GM04503 (cell line): ENCODE measurements around the gene SLC26A1.
"Not testable (repeated sequence)": the region's sequence is repeated elsewhere in the genome, so short reads cannot be mapped to it uniquely, and the experiment has no call there.

Experiments
- DNase-seq: peaks from one replicate; pipeline ENCODE4 v3.0.0-alpha.2; 2012; ENCODE audit warnings: low read depth

Gene SLC26A1

DNA sequence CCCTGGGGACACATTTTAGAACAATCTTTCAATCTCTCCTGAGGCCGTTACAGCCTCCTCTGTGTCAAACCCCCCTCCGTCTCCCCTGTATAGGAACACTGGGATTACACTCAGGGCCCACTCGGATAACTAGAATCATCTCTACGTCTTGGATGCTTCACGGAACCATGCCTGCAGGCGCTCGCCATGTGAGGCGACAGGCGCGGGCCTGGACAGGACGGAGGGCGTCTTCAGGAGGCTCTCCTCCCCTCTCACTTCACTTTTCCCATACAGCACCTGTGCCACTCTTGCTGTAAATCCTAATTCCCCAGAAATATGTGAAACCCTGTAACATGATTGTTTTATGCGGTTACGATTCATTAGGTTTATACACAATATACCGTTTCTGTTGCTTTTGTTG lies 10.4 kb downstream of the SLC26A1 start:
- no peak for DNase-seq

DNA sequence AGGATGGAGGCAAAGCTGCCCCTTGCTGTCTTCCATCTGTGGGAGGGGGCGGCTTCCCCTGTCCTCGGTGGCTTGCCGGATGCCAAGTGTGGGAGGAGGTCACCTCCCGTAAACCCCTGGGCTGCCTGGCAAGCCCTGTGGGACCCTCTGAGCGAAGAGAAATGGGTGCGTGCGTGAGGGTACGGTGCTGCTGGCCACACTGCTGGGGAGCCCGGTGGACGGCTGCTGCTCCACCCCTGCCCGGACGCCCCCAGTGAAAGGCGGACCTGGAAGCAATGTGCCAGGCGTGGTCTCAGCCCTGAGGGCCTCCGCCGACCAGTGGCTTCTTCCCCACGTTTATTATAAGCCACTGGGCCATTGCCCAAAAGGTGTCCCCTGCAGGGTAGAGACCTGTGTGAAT lies 10.9 kb downstream of the SLC26A1 start:
- no peak for DNase-seq

GRCh38 chr4:978957-979701 lies 14.1 kb downstream of the SLC26A1 start:
- no peak for DNase-seq

- not testable (repeated sequence) for DNase-seq
Measured at GRCh38 chr4:976016-976415, 17.2 kb downstream of the SLC26A1 start.

DNA sequence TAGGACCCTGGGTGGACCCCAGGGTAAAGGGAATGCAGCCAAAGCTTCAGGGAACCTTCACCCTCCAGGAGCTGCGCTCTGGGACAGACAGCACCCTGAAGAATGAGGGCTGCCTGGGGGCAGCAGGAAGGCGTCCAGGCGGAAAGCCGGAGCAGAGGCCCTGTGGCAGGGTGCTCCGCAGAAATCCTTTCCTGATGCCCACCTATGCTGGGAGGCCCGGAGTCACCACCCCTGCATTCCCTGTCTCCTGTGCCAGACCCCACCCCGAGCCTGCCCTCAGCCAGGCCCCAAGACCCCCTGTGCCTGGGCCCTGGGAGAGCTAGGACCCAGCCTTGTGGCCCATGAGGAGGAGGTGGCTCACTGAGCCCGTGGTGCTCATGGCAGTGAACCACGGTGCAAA lies 18.5 kb downstream of the SLC26A1 start:
- no peak for DNase-seq

DNA sequence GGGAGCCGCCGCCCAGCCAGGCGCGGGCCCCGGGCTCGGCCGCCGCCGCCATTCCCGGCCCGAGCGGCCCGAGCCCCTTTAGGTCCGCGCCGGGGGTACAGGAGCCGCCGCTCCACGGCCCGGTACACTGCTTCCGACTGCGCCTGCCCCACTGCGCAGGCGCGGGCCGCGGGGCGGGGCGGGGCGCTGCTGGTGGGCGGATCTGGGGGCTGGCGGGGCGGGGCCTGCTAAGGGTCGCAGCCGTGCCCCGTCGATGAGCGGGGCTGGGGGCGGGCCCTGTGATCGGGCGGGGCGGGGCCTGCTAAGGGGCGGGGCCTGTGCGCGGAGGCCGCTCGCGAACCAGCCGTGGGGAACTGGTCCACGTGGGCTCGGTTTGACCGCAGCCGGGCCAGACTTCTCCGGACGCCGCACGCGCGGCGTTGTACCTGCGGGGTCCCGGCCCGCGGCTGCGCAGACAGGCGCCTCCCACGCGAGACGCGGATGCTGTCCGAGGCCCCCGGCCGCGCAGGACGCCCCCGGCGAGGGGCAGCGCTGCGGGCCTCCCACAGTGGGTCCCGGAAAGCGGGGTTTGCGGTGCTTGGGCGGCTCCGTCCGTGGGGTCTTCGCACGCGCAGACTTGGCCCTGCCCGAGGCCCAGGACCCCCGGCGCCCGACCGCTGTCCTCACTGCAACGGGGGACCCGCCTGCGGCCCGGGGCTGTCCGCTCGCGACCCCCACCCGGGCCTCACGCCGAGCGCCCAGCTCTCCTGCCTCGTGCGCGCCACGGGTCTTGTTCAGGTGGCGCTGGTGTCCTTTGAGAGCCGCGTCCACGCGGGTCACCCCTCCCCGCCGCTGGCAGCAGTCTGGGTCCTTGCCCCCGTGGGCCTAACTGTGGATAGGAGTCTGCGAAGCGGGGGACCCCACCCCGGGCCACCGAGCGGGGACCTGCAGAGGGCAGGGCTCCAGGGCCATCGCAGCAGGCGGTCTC lies 19.5 kb downstream of the SLC26A1 start, which contains the start of gene DGKQ:
Gene DGKQ, minus strand, starts transcription at position 139 of the 967 bp plus-strand sequence. Its CDS starts 87 bp downstream, at position 52.
- DNase-seq = no peak

DNA sequence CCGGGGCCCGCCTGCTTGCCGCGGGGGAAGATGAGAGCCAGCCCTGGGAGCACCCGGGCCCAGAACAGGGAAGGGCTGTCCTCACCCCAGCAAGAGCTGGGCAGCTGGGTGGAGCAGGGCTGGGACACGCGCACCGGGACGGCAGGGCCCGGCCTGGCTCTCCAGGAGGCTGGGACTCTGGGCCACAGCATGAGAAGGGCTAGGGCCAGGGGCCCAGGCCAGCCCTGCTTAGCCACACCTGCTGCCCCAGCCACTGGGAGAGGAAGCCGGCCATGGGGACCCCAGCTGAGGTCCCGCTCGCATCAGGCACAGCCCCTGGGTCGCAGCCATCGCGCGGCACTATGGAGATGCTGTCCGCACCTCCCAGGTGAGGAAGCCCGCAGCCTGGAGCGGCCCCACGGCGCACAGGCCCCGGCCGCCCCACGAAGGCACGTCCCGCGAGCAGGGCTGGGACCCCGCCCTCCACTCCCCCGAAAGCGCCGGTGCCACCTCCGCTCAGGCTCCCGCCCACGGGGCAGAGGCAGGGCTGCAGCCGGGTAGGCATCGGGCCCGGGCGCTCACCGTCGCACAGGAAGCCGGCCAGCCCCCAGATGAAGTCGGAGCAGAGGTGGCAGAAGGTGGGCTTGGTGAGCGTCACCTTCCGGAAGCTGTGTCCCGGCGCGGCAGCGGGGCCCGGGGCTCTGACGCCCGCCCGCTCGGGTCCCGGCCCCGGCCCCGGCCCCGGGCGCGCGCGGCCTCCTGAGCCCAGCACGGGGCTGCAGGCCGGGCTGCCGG lies 20.4 kb downstream of the SLC26A1 start:
- DNase-seq = no peak

GRCh38 chr4:971666-972500 lies 21.3 kb downstream of the SLC26A1 start:
- no peak for DNase-seq

- DNase-seq = no peak
Measured at GRCh38 chr4:970854-971520, 22.2 kb downstream of the SLC26A1 start.

DNA sequence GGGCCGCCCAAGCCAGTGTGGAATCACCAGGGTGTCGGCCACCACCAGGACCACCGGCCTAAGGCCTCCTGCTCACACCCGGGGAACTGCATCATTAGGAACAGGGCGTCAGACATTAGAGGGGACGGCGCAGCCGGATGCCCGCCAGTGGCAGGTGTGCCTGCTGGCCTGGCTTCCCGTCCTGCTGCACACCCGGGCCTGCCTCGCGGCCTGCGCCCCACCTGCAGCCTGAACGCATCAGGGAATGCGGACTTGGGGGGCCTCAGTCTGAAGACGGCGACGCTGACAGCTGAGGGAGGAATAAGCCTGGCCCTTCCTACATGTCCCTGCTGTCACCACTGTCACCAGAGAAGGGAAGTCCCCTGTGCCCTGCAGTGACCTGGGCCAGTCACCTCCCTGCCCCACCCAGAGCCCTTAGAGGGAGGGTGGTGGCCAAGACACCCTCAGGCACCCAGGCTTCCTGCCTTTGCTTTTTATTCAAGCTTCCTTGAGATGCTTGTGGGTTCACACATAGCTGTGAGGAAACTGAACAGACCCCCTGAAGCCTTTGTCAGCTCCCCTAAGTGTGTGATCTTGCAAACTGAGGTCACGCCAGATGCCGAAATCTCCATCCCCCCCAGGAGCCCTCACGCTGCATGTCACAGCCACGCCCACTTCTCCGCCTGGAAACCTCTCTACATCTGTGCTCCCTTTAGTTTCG lies 23.0 kb downstream of the SLC26A1 start:
- DNase-seq = no peak

GRCh38 chr4:968621-969394 lies 24.4 kb downstream of the SLC26A1 start:
- DNase-seq = no peak

GRCh38 chr4:968221-968620 lies 25.0 kb downstream of the SLC26A1 start:
- DNase-seq = no peak

GRCh38 chr4:967113-968104 lies 25.8 kb downstream of the SLC26A1 start:
- no peak for DNase-seq

DNA sequence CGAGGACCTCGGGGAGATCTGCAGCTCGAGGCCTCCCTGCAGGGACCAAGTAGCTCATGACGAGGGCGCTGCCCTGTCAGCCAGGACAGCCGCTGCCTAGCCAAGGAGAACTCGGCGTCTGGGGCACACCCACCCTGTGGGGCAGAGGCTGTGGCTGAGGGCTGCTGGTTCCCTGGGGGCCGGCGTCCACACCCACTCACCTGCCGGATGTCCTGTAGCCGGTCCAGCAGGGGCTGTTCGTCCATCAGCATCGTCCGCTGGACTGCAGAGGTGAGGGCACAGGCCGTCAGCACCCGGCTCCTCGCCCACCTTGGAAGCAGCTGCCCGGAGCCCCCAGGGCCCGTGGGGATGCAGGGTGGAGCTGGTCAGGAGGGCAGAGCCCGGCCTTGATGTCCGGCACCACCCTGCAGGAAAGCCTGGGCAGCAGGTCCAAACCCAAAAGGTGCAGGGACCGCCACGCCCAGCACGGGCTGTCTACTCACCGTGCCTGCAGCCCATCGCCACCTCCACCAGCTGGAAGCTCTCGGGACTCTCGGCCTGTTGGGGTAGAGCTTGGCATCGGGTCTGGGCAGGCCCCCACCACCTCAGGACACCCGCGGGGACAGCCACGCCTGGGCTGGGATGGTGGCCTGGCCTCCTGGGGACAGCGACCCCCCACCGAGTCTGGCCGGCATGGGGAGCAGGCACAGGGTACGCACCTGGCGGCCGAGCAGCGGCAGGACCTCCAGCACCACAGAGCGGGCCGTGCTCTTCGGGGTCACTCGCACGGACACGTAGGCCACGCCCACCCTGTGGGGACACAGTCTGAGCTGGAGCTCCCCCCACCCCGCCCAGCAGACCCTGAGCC lies 26.7 kb downstream of the SLC26A1 start:
- no peak for DNase-seq

GRCh38 chr4:965766-966134 lies 27.5 kb downstream of the SLC26A1 start:
- no peak for DNase-seq

- no peak for DNase-seq
Measured at GRCh38 chr4:965048-965765, 28.0 kb downstream of the SLC26A1 start.
